ENCODE measurements around the gene CHAC1.

GRCh38 chr15:40974879-40975278 lies 21.6 kb downstream of the CHAC1 start:
- TF ChIP-seq CTCF (IDR thresholded peaks at IDR 0.05; ENCODE audit: poor library complexity, severe bottlenecking) (no peak), EP300 (conservative IDR thresholded peaks at IDR 0.05; ENCODE audit: poor library complexity, severe bottlenecking) (no peak), REST (IDR thresholded peaks at IDR 0.05; ENCODE audit: borderline replicate concordance) (no peak), SMC3 (conservative IDR thresholded peaks at IDR 0.05; ENCODE audit: poor library complexity) (no peak)

Measured in neural cell (in vitro differentiated cells).